ENCODE data around the gene SARDH. TPM values are rescaled to one million over a fixed set of nuclear protein-coding genes. Genes with fewer than 3 reads are reported as not detected.

Gene SARDH
- total RNA-seq, 1 experiment from 2014 or later: 0.66 TPM

DNA sequence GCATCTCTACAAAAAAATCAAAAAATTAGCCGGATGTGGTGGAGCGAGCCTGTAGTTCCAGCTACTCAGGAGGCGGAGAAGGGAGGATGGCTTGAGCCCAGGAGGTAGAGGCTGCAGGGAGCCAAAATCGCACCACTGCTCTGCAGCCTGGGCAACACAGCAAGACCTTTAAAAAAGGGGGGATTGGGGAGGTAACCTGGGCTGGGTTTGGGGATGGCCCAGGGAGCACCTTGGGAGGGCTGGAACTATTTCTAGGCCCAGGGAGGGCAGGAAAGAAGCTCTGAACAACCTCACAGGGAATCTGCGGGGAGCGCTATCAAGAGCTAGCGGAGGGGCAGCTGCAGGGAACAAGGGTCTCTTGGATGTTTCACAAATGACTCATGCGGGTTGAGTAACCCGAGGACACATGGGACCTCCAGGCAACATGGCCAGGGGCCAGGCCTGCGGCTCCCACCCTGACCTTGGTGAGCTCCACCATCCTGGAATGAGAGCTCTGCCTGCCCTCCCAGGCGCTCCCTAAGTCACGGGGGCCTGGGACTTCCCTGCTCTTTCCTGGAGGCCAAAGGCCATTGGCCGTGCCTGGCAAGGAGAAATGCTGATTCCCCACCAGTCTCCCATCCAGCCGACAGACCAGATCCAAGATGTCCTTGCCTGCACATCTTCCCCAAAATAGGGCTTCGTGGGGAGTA lies 23.4 kb downstream of the SARDH start:
- Histone ChIP-seq H3K4me3 (no peak overlapping the region), H3K9me3 (no peaks in the 10 kb centered on the region), H3K36me3 (no peaks in the 10 kb centered on the region), H3K27me3 (no peaks in the 10 kb centered on the region)
- DNase-seq: no peak

DNA sequence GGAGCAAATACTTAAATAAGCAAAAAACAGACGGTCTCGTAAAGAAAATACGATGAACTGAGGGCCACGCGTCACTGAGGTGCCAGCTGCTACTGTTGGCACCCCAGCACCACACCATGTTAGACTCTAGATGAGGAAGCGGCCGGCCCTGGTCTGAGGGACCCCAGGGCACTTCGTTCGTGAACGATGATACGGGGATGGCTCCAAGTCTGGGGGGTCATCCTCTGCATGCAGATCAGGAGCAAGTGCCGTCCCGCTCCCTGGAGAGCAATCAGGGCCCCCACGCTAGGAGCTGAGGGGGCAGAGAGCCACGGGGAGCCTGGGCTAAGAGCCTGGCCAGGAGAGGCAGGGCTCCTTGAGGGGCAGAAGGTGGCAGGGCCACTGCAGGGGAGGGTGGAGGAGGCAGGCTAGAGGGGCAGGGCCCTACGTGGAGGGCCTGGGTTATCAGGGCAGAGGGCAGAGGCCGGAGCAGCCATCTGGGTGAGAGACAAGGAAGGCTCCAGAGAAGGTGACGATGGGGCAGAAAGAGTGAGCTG lies 24.1 kb downstream of the SARDH start:
- Histone ChIP-seq H3K27me3 (no peaks in the 10 kb centered on the region), H3K9me3 (no peaks in the 10 kb centered on the region), H3K4me3 (no peak overlapping the region), H3K36me3 (no peaks in the 10 kb centered on the region)
- DNase-seq: no peak

DNA sequence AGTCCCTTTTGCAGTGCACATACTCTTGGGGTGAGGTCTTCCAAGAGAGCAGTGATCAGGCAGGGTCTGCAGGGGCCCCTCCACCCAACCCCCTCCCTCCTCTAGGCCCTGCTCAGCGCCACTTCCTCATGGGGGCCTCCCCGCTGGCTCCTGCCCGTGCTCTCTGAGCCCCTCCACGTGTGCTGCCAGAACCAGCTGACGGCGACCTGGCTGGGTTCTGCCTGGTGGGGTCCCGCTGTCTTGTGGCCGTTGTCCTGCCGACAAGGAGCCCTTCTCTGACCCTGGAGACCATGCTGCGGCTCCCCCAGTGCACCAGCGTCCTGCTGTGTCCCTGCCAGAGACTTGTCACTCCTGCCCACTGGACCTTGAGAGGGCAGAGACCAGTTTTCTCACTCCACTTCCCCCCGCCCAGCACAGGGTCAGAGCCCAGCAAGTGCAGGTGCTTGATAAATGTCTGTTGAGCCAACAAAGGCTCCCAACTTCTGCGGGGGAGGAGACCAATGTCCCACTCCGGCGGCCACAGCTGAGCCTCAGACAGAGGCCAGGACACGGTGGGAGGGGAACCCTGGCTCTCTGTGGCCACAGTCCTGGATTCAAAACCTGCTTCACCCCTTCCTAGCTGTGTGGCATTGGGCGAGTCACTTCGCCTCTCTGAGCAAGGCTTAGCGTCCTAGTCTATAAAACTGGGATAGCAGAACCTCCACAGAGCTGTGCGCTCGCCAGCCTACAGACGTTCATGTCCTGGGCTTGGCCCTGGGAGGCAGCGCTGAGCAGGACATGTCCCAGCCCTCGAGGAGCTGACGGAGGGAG lies 24.8 kb downstream of the SARDH start:
- DNase-seq: no peak
- no peak overlapping the region for H3K4me3 ChIP-seq
- H3K36me3 ChIP-seq: no peaks in the 10 kb centered on the region
- H3K27me3 ChIP-seq: no peaks in the 10 kb centered on the region
- no peaks in the 10 kb centered on the region for H3K9me3 ChIP-seq

DNA sequence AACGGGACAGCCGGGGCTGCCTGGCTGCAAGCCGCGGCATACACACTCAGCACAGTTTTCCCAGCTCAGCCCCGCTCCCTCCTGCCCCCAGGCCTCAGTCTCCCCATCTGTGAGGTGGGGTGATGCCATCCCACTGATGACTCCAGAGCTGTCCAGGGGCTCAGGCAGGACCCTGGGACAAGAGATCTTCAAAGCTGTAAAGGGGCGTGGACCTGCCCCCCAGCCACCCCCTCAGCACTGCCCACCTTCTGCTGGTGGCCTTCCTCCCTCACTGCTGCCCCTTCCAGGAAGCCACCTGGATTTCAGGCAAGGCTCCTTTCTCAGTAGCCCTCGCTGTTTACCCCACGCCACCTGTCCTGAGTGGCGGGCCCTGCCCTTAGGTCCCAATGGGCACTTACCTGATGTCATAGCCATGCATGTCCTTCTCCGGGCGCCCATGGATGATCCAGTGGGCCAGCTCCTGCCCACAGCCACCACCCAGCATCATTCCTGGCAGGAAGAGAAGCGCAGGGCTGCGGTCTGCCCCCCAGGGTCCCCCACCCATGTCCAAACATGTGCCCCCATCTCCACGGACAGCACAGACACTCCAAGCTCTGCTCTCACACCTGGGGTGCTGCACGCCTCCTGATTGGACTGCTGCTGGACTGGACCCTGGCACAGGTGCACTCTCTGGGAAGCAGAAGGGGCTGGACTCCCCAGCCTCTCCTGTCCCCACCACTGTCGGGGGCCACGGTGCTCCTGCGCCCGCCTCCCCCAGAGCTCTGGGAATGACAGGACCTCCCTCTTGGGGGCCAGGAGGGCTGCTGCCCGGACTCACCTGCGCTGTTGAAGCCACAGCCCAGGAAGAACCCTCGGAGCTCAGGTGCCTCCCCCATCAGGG lies 25.7 kb downstream of the SARDH start:
- no peaks in the 10 kb centered on the region for H3K36me3 ChIP-seq
- DNase-seq: no peak
- H3K9me3 ChIP-seq: no peaks in the 10 kb centered on the region
- H3K27me3 ChIP-seq: no peaks in the 10 kb centered on the region
- H3K4me3 ChIP-seq: no peak overlapping the region

DNA sequence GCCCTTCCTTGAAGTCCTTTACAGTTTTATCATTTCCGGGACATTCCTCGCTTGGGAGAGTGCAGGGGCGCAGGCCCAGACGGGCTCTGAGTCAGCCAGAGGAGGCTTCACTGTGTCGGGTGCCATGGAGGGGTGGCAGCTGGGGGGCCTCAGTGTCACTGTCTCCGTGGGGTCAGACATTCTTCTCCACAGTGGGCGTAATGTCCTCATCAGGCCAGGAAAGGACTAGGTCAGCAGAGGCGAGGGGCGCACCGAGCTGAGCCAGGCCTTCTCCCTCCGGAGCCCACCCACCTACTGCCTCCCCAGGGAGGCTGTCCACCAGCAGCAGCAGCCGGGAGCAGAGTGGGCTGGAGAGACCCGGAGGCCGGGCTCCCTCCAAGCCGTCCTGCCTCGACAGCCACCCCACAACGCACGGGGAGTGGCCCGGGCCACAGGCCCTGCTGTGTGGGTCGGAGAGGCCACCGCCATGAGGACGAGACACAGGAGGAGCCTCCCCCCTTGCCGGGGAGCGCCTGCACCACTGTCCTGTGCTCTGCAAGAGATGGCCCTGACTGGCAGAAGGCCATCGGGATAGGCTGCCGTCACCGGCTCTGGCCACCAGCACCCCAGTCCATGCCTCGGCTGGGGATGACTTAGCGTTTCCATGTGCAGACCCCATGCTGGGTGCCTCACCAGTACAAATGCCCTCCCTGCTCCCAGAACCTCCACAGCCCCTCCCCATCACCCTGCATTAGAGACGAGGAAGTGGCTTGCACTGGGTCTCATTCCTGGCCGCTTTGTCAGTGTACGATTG lies 26.5 kb downstream of the SARDH start:
- Histone ChIP-seq H3K9me3 (no peaks in the 10 kb centered on the region), H3K4me3 (no peak overlapping the region), H3K27me3 (no peaks in the 10 kb centered on the region), H3K36me3 (no peaks in the 10 kb centered on the region)
- no peak for DNase-seq

- no peak for DNase-seq
- H3K9me3 ChIP-seq: no peaks in the 10 kb centered on the region
- no peaks in the 10 kb centered on the region for H3K27me3 ChIP-seq
- H3K36me3 ChIP-seq: no peaks in the 10 kb centered on the region
- no peak overlapping the region for H3K4me3 ChIP-seq
Measured at GRCh38 chr9:133710661-133711427, 27.3 kb downstream of the SARDH start.

DNA sequence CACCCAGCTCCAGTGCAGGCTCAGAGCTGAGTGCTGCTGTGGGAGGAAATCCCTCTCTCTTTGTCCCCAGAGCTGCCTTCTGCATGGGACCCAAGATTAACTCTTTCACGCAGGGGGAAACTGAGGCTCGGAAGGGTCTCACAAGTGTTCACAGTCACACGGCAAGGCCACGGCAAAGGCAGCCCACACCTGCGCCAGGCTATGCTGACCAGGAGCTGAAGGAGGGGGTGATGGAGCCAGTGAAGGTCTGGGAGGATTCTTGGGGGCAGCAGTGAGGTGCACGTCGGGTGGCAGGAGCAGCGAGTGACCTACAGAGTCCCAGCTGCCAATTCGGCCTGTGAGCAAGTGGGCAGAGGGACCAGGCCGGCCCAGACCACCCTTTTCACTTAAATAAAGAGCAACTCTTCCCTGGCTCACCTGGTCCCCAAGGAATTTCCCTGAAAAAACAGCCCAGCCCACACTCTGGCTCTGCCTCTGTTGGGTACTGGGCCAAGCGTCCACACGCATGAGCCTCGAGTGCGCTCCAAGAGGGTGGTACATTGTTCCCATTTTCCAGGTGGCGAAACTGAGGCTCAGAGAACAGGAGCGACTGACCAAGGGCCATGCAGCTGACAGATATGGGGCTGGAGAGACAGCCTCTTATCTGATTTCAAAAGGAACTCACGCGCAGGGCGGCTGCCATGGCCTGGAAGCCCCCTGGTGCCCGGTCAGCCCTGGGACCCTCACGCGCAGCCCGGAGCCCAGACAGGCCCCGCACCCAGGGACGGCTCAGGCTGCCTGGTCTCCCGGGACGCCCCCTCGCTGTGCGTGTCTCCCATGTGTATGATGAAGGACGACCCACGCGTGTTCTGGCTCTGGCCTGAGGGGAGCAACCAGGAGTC lies 28.2 kb downstream of the SARDH start:
- Histone ChIP-seq H3K9me3 (no peaks in the 10 kb centered on the region), H3K4me3 (no peak overlapping the region), H3K36me3 (no peaks in the 10 kb centered on the region), H3K27me3 (no peaks in the 10 kb centered on the region)
- DNase-seq: no peak

- H3K27me3 ChIP-seq: no peaks in the 10 kb centered on the region
- H3K9me3 ChIP-seq: no peaks in the 10 kb centered on the region
- no peaks in the 10 kb centered on the region for H3K36me3 ChIP-seq
- no peak for DNase-seq
- H3K4me3 ChIP-seq: no peak overlapping the region
Measured at GRCh38 chr9:133709015-133709611, 29.0 kb downstream of the SARDH start.

DNA sequence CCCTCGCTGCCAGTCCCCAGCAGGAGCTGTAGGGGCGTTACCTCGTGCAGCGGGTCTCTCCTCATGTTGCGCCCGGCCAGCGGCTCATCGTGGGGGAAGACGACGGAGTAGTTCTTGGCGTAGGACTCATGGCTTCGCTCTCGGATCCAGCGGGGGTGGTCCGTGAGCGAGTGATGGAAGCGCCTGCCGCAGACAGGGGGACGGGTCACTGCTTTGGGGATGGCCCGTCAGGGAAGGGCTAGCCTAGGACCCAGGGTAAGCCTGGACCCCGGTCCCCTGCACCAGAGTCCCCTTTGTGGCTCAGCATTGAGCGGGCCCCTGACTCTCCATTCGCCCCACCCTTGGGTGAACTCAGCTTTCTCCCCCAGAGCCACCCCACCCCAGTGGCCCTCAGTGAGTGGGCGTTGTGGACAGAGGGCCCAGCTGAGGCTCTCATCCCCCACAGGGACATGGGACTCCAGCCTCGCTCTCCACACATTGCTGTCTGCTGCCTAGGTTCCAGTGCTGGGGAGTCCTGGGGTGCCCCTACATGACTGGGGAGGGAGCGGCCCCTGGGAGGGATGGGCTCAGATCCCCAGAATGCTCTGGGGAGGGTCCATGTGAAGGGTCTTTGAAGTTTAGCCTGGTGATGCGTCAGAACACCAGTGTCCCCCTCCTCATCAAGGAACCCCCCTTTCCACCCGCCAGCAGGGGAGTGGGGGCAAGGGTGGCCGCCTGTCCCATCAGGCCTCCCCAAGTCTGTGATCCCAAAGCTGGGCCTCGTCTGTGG lies 29.7 kb downstream of the SARDH start:
- Histone ChIP-seq H3K27me3 (no peaks in the 10 kb centered on the region), H3K9me3 (no peaks in the 10 kb centered on the region), H3K4me3 (no peak overlapping the region), H3K36me3 (no peaks in the 10 kb centered on the region)
- DNase-seq: no peak

GRCh38 chr9:133707763-133708245 lies 30.3 kb downstream of the SARDH start:
- no peak for DNase-seq
- Histone ChIP-seq H3K9me3 (no peaks in the 10 kb centered on the region), H3K4me3 (no peak overlapping the region), H3K36me3 (no peaks in the 10 kb centered on the region), H3K27me3 (no peaks in the 10 kb centered on the region)

- Histone ChIP-seq H3K4me3 (no peak overlapping the region), H3K9me3 (no peaks in the 10 kb centered on the region), H3K27me3 (no peaks in the 10 kb centered on the region), H3K36me3 (no peaks in the 10 kb centered on the region)
- no peak for DNase-seq
Measured at GRCh38 chr9:133707065-133707762, 30.9 kb downstream of the SARDH start.

- Histone ChIP-seq H3K27me3 (no peaks in the 10 kb centered on the region), H3K36me3 (no peaks in the 10 kb centered on the region), H3K4me3 (no peak overlapping the region), H3K9me3 (no peaks in the 10 kb centered on the region)
- DNase-seq: no peak
Measured at GRCh38 chr9:133706307-133707050, 31.7 kb downstream of the SARDH start.

DNA sequence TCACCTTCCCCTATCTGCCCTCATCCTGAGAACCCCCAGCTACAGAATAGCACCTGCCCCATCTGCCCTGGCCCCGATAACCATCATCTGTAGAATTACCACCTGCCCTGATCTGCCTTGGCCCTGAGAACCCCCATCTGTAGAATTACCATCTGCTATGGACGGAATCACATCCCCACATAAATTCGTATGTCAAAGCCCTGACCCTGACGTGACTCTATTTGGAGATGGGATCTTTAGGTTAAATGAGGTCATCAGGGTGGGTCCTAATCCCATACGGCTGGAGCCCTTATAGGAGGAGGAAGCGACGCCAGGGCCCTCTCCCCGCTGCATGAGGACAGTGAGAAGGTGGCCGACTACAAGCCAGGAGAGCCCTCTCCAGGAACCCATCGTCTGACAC lies 32.6 kb downstream of the SARDH start:
- no peak for DNase-seq

More for the DNA sequence above, 32.6 kb downstream of the SARDH start:
- Histone ChIP-seq H3K36me3 (no peaks in the 10 kb centered on the region), H3K27me3 (no peaks in the 10 kb centered on the region), H3K9me3 (no peaks in the 10 kb centered on the region), H3K4me3 (no peak overlapping the region)
